Measurements from ENCODE around the gene LIM2.

DNA sequence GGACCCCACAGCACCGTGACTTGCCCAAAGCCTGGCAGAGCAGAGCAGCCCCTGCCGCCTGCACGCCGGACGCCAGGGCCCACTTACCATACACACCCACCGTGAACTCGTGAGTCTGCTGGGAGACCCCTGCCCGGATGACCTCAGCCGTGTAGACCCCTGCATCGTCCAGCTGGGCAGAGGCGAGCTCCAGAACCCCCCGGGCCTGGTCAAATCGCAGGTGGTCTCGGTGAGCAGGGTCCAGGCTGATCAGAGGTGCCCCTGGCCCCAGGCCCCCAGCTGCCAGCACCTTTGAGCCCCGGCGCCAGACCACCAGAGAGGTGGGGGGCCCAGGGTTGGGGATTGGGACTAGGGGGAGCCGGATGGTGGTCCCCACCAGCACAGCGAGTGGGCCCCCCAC lies 46.7 kb downstream of the LIM2 start:
- TF ChIP-seq YY1 (IDR thresholded peaks at IDR 0.05; ENCODE audit: insufficient read depth, insufficient read length): no peak
- no peak for TF ChIP-seq ZNF274 (IDR thresholded peaks at IDR 0.05; ENCODE audit: low read depth, low read length)
- no peak for TF ChIP-seq SUZ12 (IDR thresholded peaks at IDR 0.05; ENCODE audit: extremely low read depth, insufficient read depth, insufficient read length)
